GM12878 (cell line): ENCODE data around the gene KIF12. TPM values are rescaled to one million over a fixed set of nuclear protein-coding genes. Genes with fewer than 3 reads are reported as not detected.

Experiments
- ATAC-seq: fragments of 200-7000 bp; cut with Tn5 transposase; 3 replicates; pipeline ENCODE4 v1.9.1; 2020; ENCODE audit warnings: mild to moderate bottlenecking, moderate library complexity
- BruUV-seq: library from RNA; stranded (reverse); fragments of 400-500 nt; replicated peaks from 2 replicates; lab custom pipeline; 2021; lab: Mats Ljungman, UMichigan
- CTCF ChIA-PET: fragments of 300-600 bp; sonication (Branson Sonifier 250); formaldehyde crosslinking; extraction: SDS; loops from one replicate; lab custom pipeline; 2021; ENCODE audit warnings: inconsistent platforms; lab: Yijun Ruan, JAX
- POLR2A ChIA-PET: fragments of 350-600 bp; formaldehyde crosslinking; extraction: SDS; loops from one replicate; lab custom pipeline; 2021; ENCODE audit warnings: inconsistent platforms; lab: Charles Lee
- RAD21 ChIA-PET: fragments of 300-600 bp; sonication (Branson Sonifier 250); formaldehyde crosslinking; loops from one replicate; lab custom pipeline; 2023; ENCODE audit warnings: antibody characterized with exemption; ENCODE audit not compliant: unreplicated experiment; lab: Charles Lee
- SMC1A ChIA-PET: fragments of 300-600 bp; sonication (Branson Sonifier 250); formaldehyde crosslinking; loops from one replicate; lab custom pipeline; 2023; ENCODE audit not compliant: unreplicated experiment, uncharacterized antibody; lab: Charles Lee
- DNase-seq: peaks from one replicate; pipeline ENCODE4 v3.0.0-alpha.2; 2011; ENCODE audit warnings: low read depth, low spot score
- FAIRE-seq: peaks from 3 replicates; lab custom pipeline; 2011; peaks lifted over from hg19 to GRCh38; lab: Jason Lieb, UNC
- H2AFZ ChIP-seq: 2 replicates; pipeline ENCODE4 v1.6.0; 2011; ENCODE audit warnings: low read depth, low read length, control low read depth; ENCODE audit not compliant: control insufficient read depth
- H3K27ac ChIP-seq: 2 replicates; pipeline ENCODE4 v1.5.1; 2011; ENCODE audit warnings: control low read depth; ENCODE audit not compliant: control insufficient read depth, insufficient read depth
- H3K27me3 ChIP-seq, 2 experiments: replicated peaks in 1 of 2; 2 replicates each; pipeline versions ENCODE4 v1.6.0 to v1.6.1; 2011; ENCODE audit warnings: low read length in 1 of 2; ENCODE audit not compliant: control insufficient read depth in 2 of 2, insufficient read depth in 2 of 2
- H3K36me3 ChIP-seq, 2 experiments: 2 replicates each; pipeline ENCODE4 v1.5.1; 2011; ENCODE audit warnings: low read length in 1 of 2; ENCODE audit not compliant: control insufficient read depth in 2 of 2, insufficient read depth in 2 of 2
- H3K4me1 ChIP-seq: 2 replicates; pipeline ENCODE4 v1.6.1; 2011; ENCODE audit warnings: mild to moderate bottlenecking, low read length, moderate library complexity, mixed read lengths; ENCODE audit not compliant: control insufficient read depth, insufficient read depth
- H3K4me2 ChIP-seq: 2 replicates; pipeline ENCODE4 v1.6.0; 2011; ENCODE audit warnings: control low read depth; ENCODE audit not compliant: control insufficient read depth, insufficient read depth
- H3K4me3 ChIP-seq: fragments of 200-600 bp; sonication (generic); 2 replicates; pipeline ENCODE4 v1.5.1; 2016
- H3K79me2 ChIP-seq: 2 replicates; pipeline ENCODE4 v1.6.0; 2011; ENCODE audit warnings: low read length; ENCODE audit not compliant: control insufficient read depth, insufficient read depth
- H3K9ac ChIP-seq: 2 replicates; pipeline ENCODE4 v1.8.0; 2011; ENCODE audit warnings: low read length, control low read depth, mixed read lengths; ENCODE audit not compliant: control insufficient read depth, insufficient read depth
- H3K9me3 ChIP-seq: replicated peaks from 3 replicates; pipeline ENCODE4 v1.5.1; 2011; ENCODE audit warnings: mild to moderate bottlenecking, low read length; ENCODE audit not compliant: control insufficient read depth, insufficient read depth
- H4K20me1 ChIP-seq: 2 replicates; pipeline ENCODE4 v1.6.0; 2011; ENCODE audit not compliant: control insufficient read depth, insufficient read depth
- ATF2 ChIP-seq: IDR thresholded peaks from 2 replicates; pipeline ENCODE4 v1.6.1; 2012; ENCODE audit warnings: low read length, inconsistent platforms
- ATF7 ChIP-seq: fragments of 450-650 bp; IDR thresholded peaks from 2 replicates; pipeline ENCODE4 v1.6.1; 2016; ENCODE audit warnings: low read depth, mild to moderate bottlenecking
- CEBPB ChIP-seq, 2 experiments: fragments of 150-350 bp in 1 of 2; IDR thresholded peaks; 2 replicates each; pipeline ENCODE4 v1.6.1; 2012 to 2014; ENCODE audit warnings: low read depth in 2 of 2, low read length in 2 of 2, borderline replicate concordance in 1 of 2, inconsistent platforms in 1 of 2
- CEBPZ ChIP-seq: fragments of 150-350 bp; IDR thresholded peaks from 2 replicates; pipeline ENCODE4 v1.6.1; 2016; ENCODE audit warnings: low read depth, low read length
- HCFC1 ChIP-seq: fragments of 150-350 bp; IDR thresholded peaks from 2 replicates; pipeline ENCODE4 v1.6.1; 2014; ENCODE audit warnings: low read length
- HDAC6 ChIP-seq: fragments of 200-600 bp; sonication (generic); IDR thresholded peaks from one replicate; pipeline ENCODE4 v1.8.0; 2017; ENCODE audit warnings: antibody characterized with exemption; ENCODE audit not compliant: unreplicated experiment
- JUNB ChIP-seq: IDR thresholded peaks from 2 replicates; pipeline ENCODE4 v1.6.1; 2016; ENCODE audit warnings: antibody characterized with exemption, mild to moderate bottlenecking
- MAX ChIP-seq: IDR thresholded peaks from 2 replicates; pipeline ENCODE4 v1.6.1; 2012; ENCODE audit warnings: low read depth, low read length, improper control_type of control experiment
- MEF2B ChIP-seq: fragments of 450-650 bp; IDR thresholded peaks from 2 replicates; pipeline ENCODE4 v1.6.1; 2018; ENCODE audit warnings: mild to moderate bottlenecking, moderate library complexity; ENCODE audit not compliant: partially characterized antibody, poor library complexity, severe bottlenecking
- MTA2 ChIP-seq: fragments of 450-650 bp; IDR thresholded peaks from 2 replicates; pipeline ENCODE4 v1.6.1; 2016; ENCODE audit warnings: low read depth, mild to moderate bottlenecking, moderate library complexity
- SMARCA5 ChIP-seq: fragments of 450-650 bp; IDR thresholded peaks from 2 replicates; pipeline ENCODE4 v1.6.1; 2017; ENCODE audit warnings: mild to moderate bottlenecking
- STAT1 ChIP-seq: fragments of 450-650 bp; conservative IDR thresholded peaks from 2 replicates; pipeline ENCODE4 v1.6.1; 2014; ENCODE audit warnings: antibody characterized with exemption, mild to moderate bottlenecking
- SUPT20H ChIP-seq: IDR thresholded peaks from 2 replicates; pipeline ENCODE4 v1.6.1; 2011; ENCODE audit warnings: low read depth, mild to moderate bottlenecking, low read length, moderate library complexity, borderline replicate concordance; ENCODE audit not compliant: control insufficient read depth
- TAF1 ChIP-seq: IDR thresholded peaks from 2 replicates; pipeline ENCODE4 v1.6.1; 2011; ENCODE audit warnings: mild to moderate bottlenecking, low read depth, low read length, borderline replicate concordance
- TCF7 ChIP-seq: IDR thresholded peaks from 2 replicates; pipeline ENCODE4 v1.6.1; 2014; ENCODE audit warnings: antibody characterized with exemption, borderline replicate concordance
- YY1 ChIP-seq: IDR thresholded peaks from 2 replicates; pipeline ENCODE4 v1.6.1; 2011; ENCODE audit warnings: low read depth, mild to moderate bottlenecking, low read length
- WGBS: methylation state at CpG from one replicate; pipeline ENCODE4 v1.1.6; 2016; ENCODE audit warnings: low lambda C conversion rate; ENCODE audit not compliant: insufficient replicate concordance, insufficient coverage; ENCODE audit errors: missing lambda C conversion rate; 5-methylcytosine and 5-hydroxymethylcytosine counted together
- in situ Hi-C: fragments of 300-500 bp; cut with MboI; formaldehyde crosslinking; loops from 9 replicates; pipeline ENCODE4 v1.14.3; 2018; ENCODE audit warnings: mixed read lengths
- intact Hi-C: fragments of 100-400 bp; cut with micrococcal nuclease; formaldehyde crosslinking; loops from one replicate; pipeline ENCODE4 v1.14.2; 2022; ENCODE audit not compliant: unreplicated experiment
- polyA plus RNA-seq, 11 experiments: library from polyadenylated mRNA; depleted of rRNA in 4 of 11; unstranded in 6 of 11; stranded (reverse) in 5 of 11; fragments of >200 nt; fragmentation: Nextera tagmentation in 4 of 11; fragmentation: Illumina TruSeq in 1 of 11; extraction: Ambion mirVana in 4 of 11; extraction: Trizol in 1 of 11; gene quantifications; 1 replicate in 1 of 11; 2 replicates in 10 of 11; pipeline versions ENCODE4 v1.2.1 to v1.2.3, GENCODE V29; 2011 to 2016; ENCODE audit warnings: inconsistent platforms in 2 of 11, missing spikeins in 2 of 11, low read depth in 1 of 11
- total RNA-seq, 4 experiments: library from RNA; depleted of rRNA in 3 of 4; stranded (reverse); fragments of >200 nt in 3 of 4; fragmentation: Illumina TruSeq in 1 of 4; extraction: Trizol in 1 of 4; gene quantifications; 2 replicates each; pipeline versions ENCODE4 v1.2.1 to v1.2.3, GENCODE V29; 2013 to 2021

Gene KIF12
- total and polyA plus RNA-seq, 10 of the 15 experiments (the other 5 are each of a cell fraction or from before 2014, with no cell fraction given): not detected

GRCh38 chr9:114099669-114100270 is 678 bp upstream of the KIF12 start:
- no peaks in the 10 kb centered on the region for H3K9me3 ChIP-seq
- CTCF ChIA-PET: interaction anchor here (1.1 to 2.0 kb wide), 2 partner anchors 16 to 191 kb away, joined by 3 to 4 read pairs; no protein-coding TSS in a partner anchor
- ATAC-seq: no peak
- H3K4me3 ChIP-seq: no peak overlapping the region
- in situ Hi-C loops (loop anchor here (25.0 kb wide), 1 partner anchor 188 kb away; no protein-coding TSS in a partner anchor), intact Hi-C loops (no loop called here)
- BruUV-seq: no TSS peak
- no peaks in the 10 kb centered on the region for H3K4me1 ChIP-seq
- no peaks in the 10 kb centered on the region for H4K20me1 ChIP-seq
- no peak overlapping the region for H3K9ac ChIP-seq
- no peak for FAIRE-seq
- POLR2A ChIA-PET: no interaction called here
- H3K27me3 ChIP-seq: no peaks in the 10 kb centered on the region; a peak in 2 of 4 replicates
- no peaks in the 10 kb centered on the region for H3K79me2 ChIP-seq
- TF ChIP-seq JUNB (no peak), MTA2 (no peak), SUPT20H (no peak), STAT1 (no peak), SMARCA5 (no peak), ATF7 (no peak), MAX (no peak), TCF7 (no peak), ATF2 (no peak), CEBPZ (no peak), MEF2B (no peak), HDAC6 (no peak), YY1 (no peak), TAF1 (no peak), CEBPB (IDR thresholded peaks at IDR 0.05; ENCODE audit: borderline replicate concordance in 1 of 2, low read depth in 2 of 2, low read length in 2 of 2) (no peak), HCFC1 (no peak)
- TF ChIP-seq, all 136 proteins: peak for 0
- Histone ChIP-seq H3K27ac (no peak overlapping the region), H3K36me3 (no peaks in the 10 kb centered on the region), H2AFZ (no peak overlapping the region), H3K4me2 (no peak overlapping the region)
- DNase-seq: no peak
- WGBS: 0% methylated on average over 2 of the region's 2 CpGs
- ChIA-PET SMC1A (interaction anchor here (0.9 kb wide), 1 partner anchor 9 kb away, joined by 3 read pairs; no protein-coding TSS in a partner anchor), RAD21 (no interaction called here)
